ENCODE results near the gene SAMD4A. TPM values are rescaled to one million over a fixed set of nuclear protein-coding genes. Genes with fewer than 3 reads are reported as not detected.

The SAMD4A gene
- total RNA-seq = 1 to 10 TPM in 3 of 5 experiments, under 1 TPM in 2; 0.73 to 5.7 (median 1.7) TPM
- not detected for polyA plus RNA-seq
- 6.2 reads per million, percentile 27 among the genes with 10 or more reads in this experiment for total RNA-seq

- Histone ChIP-seq H3K4me1 (ENCODE audit: control insufficient read depth in 2 of 2, insufficient read depth in 2 of 2, low read length in 2 of 2) (peaks cover 9 to 11% of the 10 kb centered on the region in 2 donors), H3K9me3 (ENCODE audit: control insufficient read depth in 2 of 3, low read length in 3 of 3) (no peaks in the 10 kb centered on the region), H3K4me3 (ENCODE audit: low read length) (peak within 1 kb of the TSS; percentile 74), H3K27me3 (ENCODE audit: control insufficient read depth in 2 of 2, insufficient read depth in 2 of 2, low read length in 2 of 2) (peaks cover 0 to 12% of the 10 kb centered on the region in 2 donors), H3K36me3 (ENCODE audit: control insufficient read depth in 2 of 3, insufficient read depth in 3 of 3, low read length in 3 of 3) (no peaks in the 10 kb centered on the region), H3K27ac (ENCODE audit: low read depth, low read length) (peak within 1 kb of the TSS; percentile 56)
- DNase-seq = peak; percentile 32 to 68 (median 53)
- peaks cover 0 to 51% (median 6%) of the 10 kb centered on the region in 5 donors for H3K27me3 Mint-ChIP-seq
- H3K4me3 Mint-ChIP-seq = peak within 1 kb of the TSS; percentile 91 to 97 (median 94)
- H3K27ac Mint-ChIP-seq = peak within 1 kb of the TSS in 8 of 9 donors; percentile 28 to 92 (median 66)
- H3K4me1 Mint-ChIP-seq = peaks cover 5 to 19% (median 14%) of the 10 kb centered on the region in 7 donors
- CTCF ChIA-PET = interaction anchor here (0.5 to 8.1 kb wide), 4 partner anchors 64 to 1915 kb away, joined by 3 to 113 read pairs (median 4); no protein-coding TSS in a partner anchor
- POLR2A ChIA-PET = interaction anchor here (1.0 to 2.1 kb wide), 4 partner anchors 57 to 208 kb away, joined by 3 to 12 read pairs (median 4); partner anchors contain the start of gene CGRRF1
- no peaks in the 10 kb centered on the region for H3K9me3 Mint-ChIP-seq
- intact Hi-C loops (cut with micrococcal nuclease) = loop anchor here (1.0 to 10.0 kb wide), 13 partner anchors 57 to 1550 kb away; partner anchors contain the start of genes CGRRF1 (in 2 of the 2), CNIH1 (in 1 of the 2), GMFB (in 1 of the 2) and MAPK1IP1L (in 1 of the 2)
- peak; percentile 46 for ATAC-seq
- no peaks in the 10 kb centered on the region for H3K36me3 Mint-ChIP-seq
These were observed at the start of gene SAMD4A for GRCh38 chr14:54566410-54567223. TSS of gene SAMD4A (plus strand) at chr14:54567128. CDS start at chr14:54567917, 789 bp downstream.

- no peak for ATAC-seq
- Mint-ChIP-seq H3K4me1 (peaks cover 0 to 24% (median 8%) of the 10 kb centered on the region in 7 donors), H3K4me3 (no peak overlapping the region), H3K27me3 (no peaks in the 10 kb centered on the region), H3K27ac (peak overlapping the region in 1 of 9 donors; percentile 19), H3K36me3 (peaks cover 5 to 44% (median 16%) of the 10 kb centered on the region in 5 donors), H3K9me3 (no peaks in the 10 kb centered on the region)
- intact Hi-C loops (cut with micrococcal nuclease) = no loop called here
- ChIA-PET CTCF (no interaction called here), POLR2A (no interaction called here)
- DNase-seq = no peak
- H3K27me3 ChIP-seq (ENCODE audit: control insufficient read depth in 2 of 2, insufficient read depth in 2 of 2, low read length in 2 of 2) = no peaks in the 10 kb centered on the region
- H3K36me3 ChIP-seq (ENCODE audit: control insufficient read depth in 2 of 3, insufficient read depth in 3 of 3, low read length in 3 of 3) = peaks cover 0 to 36% (median 4%) of the 10 kb centered on the region in 3 experiments
- no peak overlapping the region for H3K4me3 ChIP-seq (ENCODE audit: low read length)
- no peaks in the 10 kb centered on the region for H3K9me3 ChIP-seq (ENCODE audit: control insufficient read depth in 2 of 3, low read length in 3 of 3)
- H3K4me1 ChIP-seq (ENCODE audit: control insufficient read depth in 2 of 2, insufficient read depth in 2 of 2, low read length in 2 of 2) = no peaks in the 10 kb centered on the region
- no peak overlapping the region for H3K27ac ChIP-seq (ENCODE audit: low read depth, low read length)
These were observed 42.5 kb upstream of the SAMD4A start for GRCh38 chr14:54524410-54524809.

GRCh38 chr14:54528973-54529372 is 38.0 kb upstream of the SAMD4A start:
- H3K36me3 Mint-ChIP-seq = peaks cover 5 to 25% (median 12%) of the 10 kb centered on the region in 5 donors
- Histone ChIP-seq H3K27ac (ENCODE audit: low read depth, low read length) (no peak overlapping the region), H3K9me3 (ENCODE audit: control insufficient read depth in 2 of 3, low read length in 3 of 3) (no peaks in the 10 kb centered on the region), H3K27me3 (ENCODE audit: control insufficient read depth in 2 of 2, insufficient read depth in 2 of 2, low read length in 2 of 2) (no peaks in the 10 kb centered on the region), H3K4me1 (ENCODE audit: control insufficient read depth in 2 of 2, insufficient read depth in 2 of 2, low read length in 2 of 2) (no peaks in the 10 kb centered on the region), H3K4me3 (ENCODE audit: low read length) (no peak overlapping the region), H3K36me3 (ENCODE audit: control insufficient read depth in 2 of 3, insufficient read depth in 3 of 3, low read length in 3 of 3) (peaks cover 4 to 23% (median 6%) of the 10 kb centered on the region in 3 experiments)
- no peaks in the 10 kb centered on the region for H3K27me3 Mint-ChIP-seq
- CTCF ChIA-PET = interaction anchor here (0.7 to 0.9 kb wide), 2 partner anchors 20 to 490 kb away, joined by 3 to 5 read pairs; no protein-coding TSS in a partner anchor
- intact Hi-C loops (cut with micrococcal nuclease) = no loop called here
- H3K4me1 Mint-ChIP-seq = peaks cover 0 to 10% (median 0%) of the 10 kb centered on the region in 7 donors
- ATAC-seq (no peak), DNase-seq (no peak)
- H3K9me3 Mint-ChIP-seq = no peaks in the 10 kb centered on the region
- POLR2A ChIA-PET = no interaction called here
- no peak overlapping the region for H3K27ac Mint-ChIP-seq
- H3K4me3 Mint-ChIP-seq = no peak overlapping the region

- ChIA-PET POLR2A (interaction anchor here (0.5 kb wide), 1 partner anchor 193 kb away, joined by 3 read pairs; no protein-coding TSS in a partner anchor), CTCF (interaction anchor here (0.9 kb wide), 1 partner anchor 20 kb away, joined by 5 read pairs; no protein-coding TSS in a partner anchor)
- no peak for DNase-seq
- Histone ChIP-seq H3K36me3 (ENCODE audit: control insufficient read depth in 2 of 3, insufficient read depth in 3 of 3, low read length in 3 of 3) (peaks cover 4 to 16% (median 6%) of the 10 kb centered on the region in 3 experiments), H3K4me3 (ENCODE audit: low read length) (no peak overlapping the region), H3K4me1 (ENCODE audit: control insufficient read depth in 2 of 2, insufficient read depth in 2 of 2, low read length in 2 of 2) (no peaks in the 10 kb centered on the region), H3K9me3 (ENCODE audit: control insufficient read depth in 2 of 3, low read length in 3 of 3) (no peaks in the 10 kb centered on the region), H3K27ac (ENCODE audit: low read depth, low read length) (no peak overlapping the region), H3K27me3 (ENCODE audit: control insufficient read depth in 2 of 2, insufficient read depth in 2 of 2, low read length in 2 of 2) (no peaks in the 10 kb centered on the region)
- Mint-ChIP-seq H3K27ac (no peak overlapping the region), H3K4me3 (no peak overlapping the region), H3K9me3 (no peaks in the 10 kb centered on the region), H3K27me3 (no peaks in the 10 kb centered on the region), H3K36me3 (peaks cover 4 to 20% (median 9%) of the 10 kb centered on the region in 5 donors), H3K4me1 (peaks cover 0 to 8% (median 0%) of the 10 kb centered on the region in 7 donors)
- no peak for ATAC-seq
- intact Hi-C loops (cut with micrococcal nuclease) = no loop called here
These were observed 37.1 kb upstream of the SAMD4A start for GRCh38 chr14:54529811-54530210.

- no peak overlapping the region for H3K4me3 Mint-ChIP-seq
- peaks cover 0 to 6% (median 0%) of the 10 kb centered on the region in 7 donors for H3K4me1 Mint-ChIP-seq
- no peaks in the 10 kb centered on the region for H3K27me3 ChIP-seq (ENCODE audit: control insufficient read depth in 2 of 2, insufficient read depth in 2 of 2, low read length in 2 of 2)
- no peak overlapping the region for H3K4me3 ChIP-seq (ENCODE audit: low read length)
- H3K36me3 ChIP-seq (ENCODE audit: control insufficient read depth in 2 of 3, insufficient read depth in 3 of 3, low read length in 3 of 3) = peaks cover 0 to 6% (median 5%) of the 10 kb centered on the region in 3 experiments
- ChIA-PET CTCF (no interaction called here), POLR2A (no interaction called here)
- intact Hi-C loops (cut with micrococcal nuclease) = no loop called here
- no peaks in the 10 kb centered on the region for H3K4me1 ChIP-seq (ENCODE audit: control insufficient read depth in 2 of 2, insufficient read depth in 2 of 2, low read length in 2 of 2)
- DNase-seq = no peak
- H3K36me3 Mint-ChIP-seq = peaks cover 4 to 18% (median 11%) of the 10 kb centered on the region in 5 donors
- no peaks in the 10 kb centered on the region for H3K9me3 Mint-ChIP-seq
- H3K27me3 Mint-ChIP-seq = no peaks in the 10 kb centered on the region
- H3K27ac ChIP-seq (ENCODE audit: low read depth, low read length) = no peak overlapping the region
- H3K27ac Mint-ChIP-seq = no peak overlapping the region
- no peak for ATAC-seq
- no peaks in the 10 kb centered on the region for H3K9me3 ChIP-seq (ENCODE audit: control insufficient read depth in 2 of 3, low read length in 3 of 3)
These were observed 34.6 kb upstream of the SAMD4A start for GRCh38 chr14:54532111-54533012.

- ChIA-PET POLR2A (no interaction called here), CTCF (no interaction called here)
- Mint-ChIP-seq H3K27me3 (no peaks in the 10 kb centered on the region), H3K27ac (no peak overlapping the region), H3K4me1 (peaks cover 0 to 6% (median 0%) of the 10 kb centered on the region in 7 donors), H3K9me3 (no peaks in the 10 kb centered on the region), H3K4me3 (no peak overlapping the region), H3K36me3 (peaks cover 4 to 16% (median 11%) of the 10 kb centered on the region in 5 donors)
- no peaks in the 10 kb centered on the region for H3K9me3 ChIP-seq (ENCODE audit: control insufficient read depth in 2 of 3, low read length in 3 of 3)
- H3K4me1 ChIP-seq (ENCODE audit: control insufficient read depth in 2 of 2, insufficient read depth in 2 of 2, low read length in 2 of 2) = no peaks in the 10 kb centered on the region
- H3K4me3 ChIP-seq (ENCODE audit: low read length) = no peak overlapping the region
- peaks cover under 1 to 6% (median 2%) of the 10 kb centered on the region in 3 experiments for H3K36me3 ChIP-seq (ENCODE audit: control insufficient read depth in 2 of 3, insufficient read depth in 3 of 3, low read length in 3 of 3)
- H3K27ac ChIP-seq (ENCODE audit: low read depth, low read length) = no peak overlapping the region
- intact Hi-C loops (cut with micrococcal nuclease) = no loop called here
- no peak for ATAC-seq
- no peak for DNase-seq
- no peaks in the 10 kb centered on the region for H3K27me3 ChIP-seq (ENCODE audit: control insufficient read depth in 2 of 2, insufficient read depth in 2 of 2, low read length in 2 of 2)
These were observed 33.8 kb upstream of the SAMD4A start for GRCh38 chr14:54533100-54533499.
